ENCODE measurements around the gene FIGNL1. TPM values are rescaled to one million over a fixed set of nuclear protein-coding genes. Genes with fewer than 3 reads are reported as not detected.

The FIGNL1 gene
- total RNA-seq, 2 donors from 2014 or later, result 28.0 to 38.2 TPM

- Mint-ChIP-seq H3K4me3 (no peak overlapping the region), H3K27me3 (ENCODE audit: insufficient read depth) (no peaks in the 10 kb centered on the region), H3K4me1 (no peaks in the 10 kb centered on the region), H3K36me3 (ENCODE audit: low read depth) (no peaks in the 10 kb centered on the region), H3K9me3 (no peaks in the 10 kb centered on the region), H3K27ac (no peak overlapping the region)
- no peak for TF ChIP-seq CTCF (conservative IDR thresholded peaks at IDR 0.05)
- WGBS, 2 experiments (ENCODE audit: insufficient coverage in 1 of 2, insufficient read length in 1 of 2), result 96 to 99% methylated on average over 16 to 41 of the region's 41 CpGs
- DNase-seq, result no peak
- no peaks in the 10 kb centered on the region for H3K4me1 ChIP-seq (ENCODE audit: control insufficient read depth, insufficient read depth, low read length)
- no peak overlapping the region for H3K4me3 ChIP-seq (ENCODE audit: low read length)
- H3K27me3 ChIP-seq (ENCODE audit: control insufficient read depth, insufficient read depth, low read length, poor library complexity, severe bottlenecking), result no peaks in the 10 kb centered on the region
- no peaks in the 10 kb centered on the region for H3K9me3 ChIP-seq (ENCODE audit: control insufficient read depth, low read length)
- no peak overlapping the region for H3K9ac ChIP-seq (ENCODE audit: extremely low read depth, low read length, poor library complexity, severe bottlenecking)
- no peaks in the 10 kb centered on the region for H3K36me3 ChIP-seq (ENCODE audit: control insufficient read depth, insufficient read depth, low read length)
- H3K27ac ChIP-seq (ENCODE audit: low read depth, low read length), result no peak overlapping the region
These were observed 50.0 kb downstream of the FIGNL1 start for GRCh38 chr7:50400114-50400513.

DNA sequence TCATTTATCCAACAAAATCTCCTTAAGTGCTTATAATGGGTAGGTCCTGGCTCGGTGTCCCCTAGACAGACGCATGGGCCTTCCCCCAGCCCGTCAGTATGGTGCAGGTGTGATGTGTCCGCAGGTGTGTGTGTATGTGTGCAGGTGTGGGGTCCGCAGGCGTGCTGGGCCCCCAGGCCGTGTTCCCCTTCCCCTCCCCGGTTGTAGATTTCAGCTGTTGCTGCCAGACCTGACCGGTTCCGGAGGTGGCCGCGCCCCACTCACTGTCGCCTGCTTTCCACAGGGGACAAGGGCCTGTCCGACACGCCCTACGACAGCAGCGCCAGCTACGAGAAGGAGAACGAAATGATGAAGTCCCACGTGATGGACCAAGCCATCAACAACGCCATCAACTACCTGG lies 50.5 kb downstream of the FIGNL1 start:
- H3K4me3 Mint-ChIP-seq, result no peak overlapping the region
- 87 to 95% methylated on average over 6 to 21 of the region's 21 CpGs for WGBS, 2 experiments (ENCODE audit: insufficient coverage in 1 of 2, insufficient read length in 1 of 2)
- Histone ChIP-seq H3K36me3 (ENCODE audit: control insufficient read depth, insufficient read depth, low read length) (no peaks in the 10 kb centered on the region), H3K4me1 (ENCODE audit: control insufficient read depth, insufficient read depth, low read length) (no peaks in the 10 kb centered on the region), H3K9me3 (ENCODE audit: control insufficient read depth, low read length) (no peaks in the 10 kb centered on the region), H3K27me3 (ENCODE audit: control insufficient read depth, insufficient read depth, low read length, poor library complexity, severe bottlenecking) (no peaks in the 10 kb centered on the region), H3K4me3 (ENCODE audit: low read length) (no peak overlapping the region), H3K9ac (ENCODE audit: extremely low read depth, low read length, poor library complexity, severe bottlenecking) (no peak overlapping the region), H3K27ac (ENCODE audit: low read depth, low read length) (no peak overlapping the region)
- DNase-seq, result no peak
- no peaks in the 10 kb centered on the region for H3K9me3 Mint-ChIP-seq
- H3K27ac Mint-ChIP-seq, result no peak overlapping the region
- H3K36me3 Mint-ChIP-seq (ENCODE audit: low read depth), result no peaks in the 10 kb centered on the region
- no peaks in the 10 kb centered on the region for H3K4me1 Mint-ChIP-seq
- TF ChIP-seq CTCF (conservative IDR thresholded peaks at IDR 0.05), result no peak
- H3K27me3 Mint-ChIP-seq (ENCODE audit: insufficient read depth), result no peaks in the 10 kb centered on the region

DNA sequence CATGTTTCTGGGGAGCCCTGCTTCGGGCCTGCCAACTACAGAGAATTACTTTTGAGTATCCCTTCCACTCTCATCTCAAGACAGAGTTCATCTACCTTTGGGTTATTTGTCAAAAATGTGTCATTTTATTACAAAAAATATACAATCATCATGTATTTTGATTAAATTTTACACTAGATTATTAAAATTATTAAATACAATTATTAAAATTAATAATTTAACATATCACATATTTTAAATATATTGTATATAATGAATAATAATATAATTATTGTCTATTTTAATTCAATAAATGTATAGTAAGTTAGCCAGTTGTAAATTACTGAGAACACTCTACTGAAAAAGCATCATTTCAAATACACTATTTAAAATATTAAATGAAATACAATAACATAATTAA lies 50.9 kb downstream of the FIGNL1 start:
- Histone ChIP-seq H3K9ac (ENCODE audit: extremely low read depth, low read length, poor library complexity, severe bottlenecking) (no peak overlapping the region), H3K4me3 (ENCODE audit: low read length) (no peak overlapping the region), H3K9me3 (ENCODE audit: control insufficient read depth, low read length) (no peaks in the 10 kb centered on the region), H3K27ac (ENCODE audit: low read depth, low read length) (no peak overlapping the region), H3K27me3 (ENCODE audit: control insufficient read depth, insufficient read depth, low read length, poor library complexity, severe bottlenecking) (no peaks in the 10 kb centered on the region), H3K36me3 (ENCODE audit: control insufficient read depth, insufficient read depth, low read length) (no peaks in the 10 kb centered on the region), H3K4me1 (ENCODE audit: control insufficient read depth, insufficient read depth, low read length) (no peaks in the 10 kb centered on the region)
- Mint-ChIP-seq H3K4me1 (no peaks in the 10 kb centered on the region), H3K27me3 (ENCODE audit: insufficient read depth) (no peaks in the 10 kb centered on the region), H3K9me3 (no peaks in the 10 kb centered on the region), H3K27ac (no peak overlapping the region), H3K4me3 (no peak overlapping the region), H3K36me3 (ENCODE audit: low read depth) (no peaks in the 10 kb centered on the region)
- no peak for DNase-seq
- no peak for TF ChIP-seq CTCF (conservative IDR thresholded peaks at IDR 0.05)
- WGBS, 2 experiments (ENCODE audit: insufficient coverage in 1 of 2, insufficient read length in 1 of 2), result 97% methylated on average over 1 of the region's 1 CpG; no CpG with 5 or more reads in 1 of the 2 experiments
